H54 (cell line): ENCODE measurements around the gene ARSG.
"Not testable (repeated sequence)": the region's sequence is repeated elsewhere in the genome, so short reads cannot be mapped to it uniquely, and the experiment has no call there.

ENCODE experiments used
- DNase-seq: peaks from one replicate; pipeline ENCODE4 v3.0.0; 2011; ENCODE audit warnings: low spot score, mixed read lengths; ENCODE audit not compliant: insufficient read length
- FAIRE-seq: peaks from 3 replicates; lab custom pipeline; 2011; peaks lifted over from hg19 to GRCh38; lab: Jason Lieb, UNC
- POLR2A ChIP-seq: IDR thresholded peaks from 2 replicates; pipeline ENCODE4 v1.6.1; 2011; ENCODE audit warnings: low read depth, mild to moderate bottlenecking, low read length

ARSG gene

GRCh38 chr17:68351395-68351794 is 60.1 kb downstream of the ARSG start:
- DNase-seq (no peak), FAIRE-seq (no peak)
- TF ChIP-seq POLR2A: no peak

GRCh38 chr17:68352041-68352440 is 60.7 kb downstream of the ARSG start:
- no peak for FAIRE-seq
- no peak for DNase-seq
- no peak for TF ChIP-seq POLR2A

DNA sequence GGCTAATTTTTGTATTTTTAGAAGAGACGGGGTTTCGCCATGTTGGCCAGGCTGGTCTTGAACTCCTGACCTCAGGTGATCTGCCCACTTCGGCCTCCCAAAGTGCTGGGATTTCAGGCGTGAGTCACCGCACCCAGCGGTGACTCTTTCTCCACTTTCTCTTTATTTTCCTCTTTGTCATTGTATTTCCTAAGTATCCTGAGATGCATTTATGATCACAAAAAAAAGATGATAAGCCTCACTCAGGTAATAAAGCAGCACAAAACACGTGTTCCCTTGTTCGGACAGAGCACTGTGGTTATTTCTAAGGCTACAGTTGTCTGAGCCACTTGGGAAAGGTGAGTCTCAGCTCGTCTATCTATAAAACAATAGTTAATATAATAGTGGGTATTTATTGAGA is 61.4 kb downstream of the ARSG start:
- not testable (repeated sequence) for FAIRE-seq, DNase-seq

DNA sequence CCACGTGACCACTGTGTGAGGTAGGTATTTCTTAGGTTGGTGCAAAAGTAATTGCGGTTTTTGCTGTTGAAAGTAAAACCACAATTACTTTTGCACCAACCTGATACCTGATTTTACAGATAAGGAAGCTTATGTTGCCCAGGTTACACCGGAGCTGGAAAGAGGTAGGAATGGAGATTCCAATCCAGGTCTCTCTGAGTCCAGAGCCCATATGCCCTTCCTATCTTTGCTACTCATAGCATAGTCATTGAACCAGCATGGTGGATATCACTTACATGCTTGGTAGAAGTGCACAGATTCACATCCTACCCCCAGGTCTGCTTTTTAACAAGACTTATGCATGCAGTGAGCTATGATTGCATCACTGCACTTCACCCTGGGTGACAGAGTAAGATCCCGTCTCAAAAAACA is 61.8 kb downstream of the ARSG start:
- FAIRE-seq (no peak), DNase-seq (no peak)
- TF ChIP-seq POLR2A: no peak

DNA sequence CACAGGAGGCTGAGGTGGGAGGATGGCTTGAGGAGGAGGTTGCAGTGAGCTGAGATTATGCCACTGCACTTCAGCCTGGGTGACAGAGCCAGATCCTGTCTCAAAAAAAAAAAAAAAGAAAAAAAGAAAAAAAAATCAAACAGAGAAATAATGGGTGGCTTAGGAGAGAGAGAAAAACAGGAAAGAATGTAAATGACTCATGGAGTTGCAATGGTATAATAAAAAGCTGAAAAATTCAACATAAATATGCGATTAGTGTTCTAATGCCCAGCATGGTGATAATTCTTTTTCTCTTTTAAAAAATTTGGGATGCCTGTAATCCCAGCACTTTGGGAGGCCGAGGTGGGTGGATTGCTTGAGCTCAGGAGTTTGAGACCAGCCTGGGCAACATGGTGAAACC is 63.0 kb downstream of the ARSG start:
- peak; percentile 45 for DNase-seq
- FAIRE-seq: not testable (repeated sequence)

DNA sequence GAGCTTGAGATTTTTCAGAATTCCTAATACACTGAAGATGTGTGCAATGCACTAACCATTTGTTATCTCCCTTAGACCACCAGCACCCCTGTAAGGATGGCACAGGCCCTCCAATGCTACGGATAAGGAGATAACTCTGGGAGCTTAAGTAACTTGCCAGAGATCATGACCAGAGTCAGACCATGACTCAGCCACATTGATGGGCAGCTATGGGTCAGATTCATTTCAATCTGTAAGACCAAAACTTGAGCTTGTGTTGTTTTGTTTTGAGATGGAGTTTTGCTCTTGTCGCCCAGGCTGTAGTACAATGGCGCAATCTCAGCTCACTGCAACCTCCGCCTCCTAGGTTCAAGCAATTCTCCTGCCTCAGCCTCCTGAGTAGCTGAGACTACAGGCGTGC is 63.8 kb downstream of the ARSG start:
- peak; percentile 36 for DNase-seq
- not testable (repeated sequence) for FAIRE-seq

DNA sequence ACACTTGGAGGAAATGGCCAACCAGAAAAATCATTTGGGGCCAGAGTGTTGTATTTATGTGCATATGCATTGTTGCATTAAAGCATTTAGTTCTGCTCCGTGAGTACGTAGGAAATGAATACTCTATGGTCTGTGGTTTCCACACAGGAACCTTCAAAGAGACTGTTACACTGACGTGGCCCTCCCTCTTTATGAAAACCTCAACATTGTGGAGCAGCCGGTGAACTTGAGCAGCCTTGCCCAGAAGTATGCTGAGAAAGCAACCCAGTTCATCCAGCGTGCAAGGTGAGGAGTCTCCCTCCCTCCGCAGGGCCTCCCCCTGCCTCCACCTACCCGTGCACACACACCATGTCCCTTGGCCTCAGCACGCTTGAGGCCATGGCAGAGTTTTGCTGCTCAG is 65.2 kb downstream of the ARSG start:
- no peak for DNase-seq
- FAIRE-seq: no peak
- no peak for TF ChIP-seq POLR2A

- no peak for TF ChIP-seq POLR2A
Observed at GRCh38 chr17:68356949-68357455, 65.7 kb downstream of the ARSG start.

DNA sequence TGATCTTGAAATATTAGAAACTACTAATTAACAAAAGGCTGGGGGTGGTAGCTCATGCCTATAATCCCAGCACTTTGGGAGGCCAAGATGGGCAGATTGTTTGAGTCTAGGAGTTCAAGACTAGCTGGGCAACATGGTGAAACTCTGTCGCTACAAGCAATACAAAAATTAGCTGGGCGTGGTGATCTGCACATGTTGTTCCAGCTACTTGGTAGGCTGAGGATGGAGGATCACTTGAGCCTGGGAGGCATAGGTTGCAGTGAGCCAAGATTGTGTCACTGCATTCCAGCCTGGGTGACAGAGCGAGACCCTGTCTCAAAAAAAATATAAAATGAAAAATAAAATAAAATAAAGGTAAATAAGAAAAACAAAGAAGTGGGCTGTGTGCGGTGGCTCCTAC is 66.6 kb downstream of the ARSG start:
- TF ChIP-seq POLR2A: no peak
- FAIRE-seq: no peak
- no peak for DNase-seq

More at GRCh38 chr17:68356949-68357455, 65.7 kb downstream of the ARSG start:
- FAIRE-seq: no peak
- no peak for DNase-seq

DNA sequence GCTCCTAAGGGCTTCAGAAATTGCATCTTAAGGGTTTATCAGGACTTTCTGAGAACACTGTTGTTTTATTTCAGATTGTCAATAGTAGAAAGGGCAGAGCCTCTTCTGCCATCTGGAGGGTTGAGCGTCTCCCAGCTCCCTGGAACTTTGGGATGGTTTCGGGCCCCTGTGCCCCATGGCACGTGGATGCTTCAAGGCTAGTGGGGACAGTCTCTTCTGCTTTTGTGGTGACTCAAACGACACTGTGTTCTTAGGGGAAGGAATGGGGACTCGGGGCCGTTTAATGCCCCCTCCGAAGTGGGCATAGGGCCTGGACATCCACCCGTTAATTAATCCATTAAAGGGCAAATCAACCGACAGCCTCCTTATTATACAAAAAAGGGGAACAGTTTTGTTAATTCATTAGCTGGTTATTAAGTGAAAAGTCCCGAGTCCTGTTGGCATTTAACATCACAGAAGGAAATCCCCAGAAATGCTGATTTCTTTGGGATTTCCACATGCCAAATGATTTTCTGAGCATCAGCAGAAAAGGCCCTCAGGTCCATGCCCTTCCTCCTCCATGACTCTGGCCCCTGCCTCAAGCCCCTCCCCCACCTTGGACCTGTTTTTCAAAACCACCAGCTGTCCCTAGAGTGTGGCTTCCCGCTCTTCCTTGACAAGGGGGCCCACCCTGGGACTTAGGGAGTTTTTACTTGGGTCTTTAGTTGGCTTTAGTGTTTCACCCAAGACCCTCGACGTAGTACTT is 68.7 kb downstream of the ARSG start:
- DNase-seq: no peak
- TF ChIP-seq POLR2A: no peak
- FAIRE-seq: no peak

DNA sequence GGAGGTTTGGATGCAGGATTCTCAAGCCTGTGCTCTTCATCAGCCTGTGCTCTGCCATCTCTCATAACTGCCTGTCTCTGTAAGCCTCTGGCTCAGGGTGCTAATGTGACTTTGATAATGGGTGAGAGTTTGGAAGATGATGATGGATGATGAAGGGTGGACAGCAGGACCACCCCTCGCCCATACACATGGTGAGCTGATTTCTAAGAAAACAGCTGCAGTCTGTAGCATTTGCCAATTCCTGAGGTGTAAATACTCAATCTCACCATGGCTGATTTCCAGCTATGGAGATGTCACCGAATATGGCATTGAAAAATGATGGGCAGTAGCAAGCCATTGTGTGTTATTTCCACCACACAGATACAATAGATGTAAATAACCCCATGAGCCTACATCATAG is 74.2 kb downstream of the ARSG start:
- no peak for DNase-seq
- TF ChIP-seq POLR2A: no peak
- FAIRE-seq: no peak

GRCh38 chr17:68368387-68368786 is 77.1 kb downstream of the ARSG start:
- FAIRE-seq (no peak), DNase-seq (peak; percentile 59)
- TF ChIP-seq POLR2A: no peak

GRCh38 chr17:68375566-68375965 is 84.3 kb downstream of the ARSG start:
- FAIRE-seq (no peak), DNase-seq (no peak)
- no peak for TF ChIP-seq POLR2A

GRCh38 chr17:68376178-68376577 is 84.9 kb downstream of the ARSG start:
- not testable (repeated sequence) for FAIRE-seq

GRCh38 chr17:68377771-68378267 is 86.5 kb downstream of the ARSG start:
- TF ChIP-seq POLR2A: no peak
- no peak for FAIRE-seq
- no peak for DNase-seq

More at GRCh38 chr17:68376178-68376577, 84.9 kb downstream of the ARSG start:
- DNase-seq: not testable (repeated sequence)
